D721Med (cell line): ENCODE results near the gene RPRD1B.

Source experiments
- DNase-seq: peaks from one replicate; pipeline ENCODE4 v3.0.0; 2011; ENCODE audit warnings: low spot score; ENCODE audit not compliant: insufficient read length
- FAIRE-seq: peaks from 2 replicates; lab custom pipeline; 2011; peaks lifted over from hg19 to GRCh38; lab: Jason Lieb, UNC
- TF ChIP-seq, protein P1 (sequence below): IDR thresholded peaks from 2 replicates; pipeline ENCODE4 v1.5.1; 2012; ENCODE audit warnings: mild to moderate bottlenecking, control low read depth; ENCODE audit not compliant: insufficient read depth; ENCODE audit errors: missing control alignments

RPRD1B gene

DNA sequence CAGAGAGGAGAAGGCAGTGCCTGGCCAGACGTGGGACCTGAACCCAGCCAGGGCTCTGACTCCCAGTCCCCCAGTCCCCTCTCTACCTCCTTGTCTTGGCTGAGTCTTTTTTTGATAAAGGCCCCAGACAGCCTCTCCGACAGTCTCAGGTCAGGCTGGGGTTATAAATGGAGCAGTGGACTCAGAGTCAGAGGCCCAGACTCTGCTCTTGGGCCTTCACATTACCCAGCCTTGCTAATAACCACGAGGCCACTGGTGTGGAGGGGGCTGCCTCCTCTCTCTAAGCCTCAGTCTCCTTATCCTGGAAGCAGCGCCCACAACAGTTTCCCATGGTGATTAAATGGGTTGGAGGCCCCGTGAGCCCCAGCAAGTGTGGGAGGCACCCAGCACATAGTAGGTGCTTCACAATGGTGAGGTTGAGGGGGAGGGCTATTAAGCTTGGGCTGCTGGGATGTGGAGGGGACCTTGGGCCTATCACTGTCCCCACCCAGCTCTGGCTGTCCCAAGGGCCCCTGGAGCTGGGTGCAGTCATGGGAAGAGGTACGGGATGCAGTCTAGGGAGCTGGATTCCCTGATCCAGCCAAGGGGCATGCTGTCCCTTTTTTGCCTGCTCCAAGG lies 95.8 kb downstream of the RPRD1B start:
- TF ChIP-seq, protein P1, sequence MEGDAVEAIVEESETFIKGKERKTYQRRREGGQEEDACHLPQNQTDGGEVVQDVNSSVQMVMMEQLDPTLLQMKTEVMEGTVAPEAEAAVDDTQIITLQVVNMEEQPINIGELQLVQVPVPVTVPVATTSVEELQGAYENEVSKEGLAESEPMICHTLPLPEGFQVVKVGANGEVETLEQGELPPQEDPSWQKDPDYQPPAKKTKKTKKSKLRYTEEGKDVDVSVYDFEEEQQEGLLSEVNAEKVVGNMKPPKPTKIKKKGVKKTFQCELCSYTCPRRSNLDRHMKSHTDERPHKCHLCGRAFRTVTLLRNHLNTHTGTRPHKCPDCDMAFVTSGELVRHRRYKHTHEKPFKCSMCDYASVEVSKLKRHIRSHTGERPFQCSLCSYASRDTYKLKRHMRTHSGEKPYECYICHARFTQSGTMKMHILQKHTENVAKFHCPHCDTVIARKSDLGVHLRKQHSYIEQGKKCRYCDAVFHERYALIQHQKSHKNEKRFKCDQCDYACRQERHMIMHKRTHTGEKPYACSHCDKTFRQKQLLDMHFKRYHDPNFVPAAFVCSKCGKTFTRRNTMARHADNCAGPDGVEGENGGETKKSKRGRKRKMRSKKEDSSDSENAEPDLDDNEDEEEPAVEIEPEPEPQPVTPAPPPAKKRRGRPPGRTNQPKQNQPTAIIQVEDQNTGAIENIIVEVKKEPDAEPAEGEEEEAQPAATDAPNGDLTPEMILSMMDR: no peak
- DNase-seq (no peak), FAIRE-seq (no peak)

DNA sequence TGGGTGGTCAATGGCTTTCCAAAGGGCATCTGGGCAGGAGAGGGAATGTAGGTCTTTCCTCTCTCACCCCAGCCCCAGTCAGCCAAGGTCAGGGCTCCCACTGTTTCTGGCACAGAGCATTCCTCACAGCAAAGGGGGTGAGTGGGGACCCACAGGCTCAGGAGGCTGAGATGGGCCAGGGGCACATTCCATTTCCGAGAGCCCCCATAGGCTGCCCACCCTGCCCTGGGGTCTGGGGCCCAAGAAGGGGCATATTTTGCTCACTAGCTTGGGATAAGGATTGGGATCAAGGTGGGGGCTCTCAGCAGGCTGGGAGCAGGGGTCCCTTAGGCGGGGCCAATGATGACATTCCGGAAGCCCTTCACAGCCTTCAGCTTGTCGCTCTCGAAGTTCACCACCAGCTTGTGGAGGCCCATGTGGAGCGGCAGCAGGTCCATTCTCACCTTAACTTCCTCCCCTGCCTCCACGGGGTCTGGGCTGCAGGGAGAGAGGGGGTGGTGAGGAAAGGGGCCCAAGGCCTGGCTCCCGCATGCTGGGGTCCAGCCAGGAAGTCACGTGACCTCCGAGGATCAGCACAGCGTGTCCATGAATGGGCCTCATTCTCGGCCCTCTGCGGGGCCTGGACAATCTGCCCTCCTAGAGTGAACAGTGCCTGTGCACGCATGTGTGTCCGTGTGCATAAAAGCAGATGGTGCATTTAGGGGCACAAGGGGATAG lies 96.5 kb downstream of the RPRD1B start:
- TF ChIP-seq, protein P1: no peak
- DNase-seq (no peak), FAIRE-seq (no peak)

DNA sequence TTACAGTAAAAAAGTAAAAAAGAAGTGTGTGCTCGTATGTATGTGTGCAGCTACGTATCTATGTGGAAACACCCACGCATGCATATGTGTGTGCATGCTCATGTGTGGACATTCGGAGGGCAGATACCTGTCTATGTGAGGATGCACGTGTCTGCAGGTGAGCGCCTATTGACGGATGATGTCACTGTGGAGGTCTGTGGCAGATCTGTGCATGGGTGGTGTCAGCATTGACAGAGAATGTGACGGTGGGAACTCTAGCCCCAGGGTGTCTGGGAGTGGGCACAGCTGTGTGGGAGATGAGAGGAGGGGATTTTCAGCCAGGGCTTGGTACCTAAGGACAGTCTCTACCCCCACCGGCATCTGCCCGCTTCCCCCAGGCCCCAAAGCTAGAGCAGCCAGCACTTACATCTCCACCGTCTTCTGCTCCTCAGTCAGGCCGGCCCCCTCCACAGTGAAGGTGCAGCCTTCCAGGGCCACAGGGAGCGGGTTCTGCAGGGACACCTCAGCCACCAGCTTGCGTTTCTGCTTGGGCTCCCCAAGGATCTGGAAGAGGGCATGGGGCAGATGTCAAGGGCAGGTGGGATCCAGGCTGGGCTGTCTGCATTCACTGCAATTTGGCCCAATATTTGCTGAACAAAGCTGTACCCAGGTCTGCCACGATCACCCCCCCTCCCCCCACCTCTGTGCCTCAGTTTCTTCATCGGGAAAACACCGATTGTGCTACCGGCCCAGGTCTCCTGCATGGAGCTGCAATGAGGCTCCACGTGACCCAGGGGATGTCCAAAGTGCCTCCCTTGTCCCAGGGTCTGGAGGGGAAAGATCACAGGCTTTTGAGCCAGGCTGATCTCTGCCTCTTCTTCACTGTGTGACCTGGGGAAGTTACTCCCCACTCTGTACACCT lies 97.4 kb downstream of the RPRD1B start:
- DNase-seq: no peak
- FAIRE-seq: no peak
- TF ChIP-seq, protein P1: no peak

DNA sequence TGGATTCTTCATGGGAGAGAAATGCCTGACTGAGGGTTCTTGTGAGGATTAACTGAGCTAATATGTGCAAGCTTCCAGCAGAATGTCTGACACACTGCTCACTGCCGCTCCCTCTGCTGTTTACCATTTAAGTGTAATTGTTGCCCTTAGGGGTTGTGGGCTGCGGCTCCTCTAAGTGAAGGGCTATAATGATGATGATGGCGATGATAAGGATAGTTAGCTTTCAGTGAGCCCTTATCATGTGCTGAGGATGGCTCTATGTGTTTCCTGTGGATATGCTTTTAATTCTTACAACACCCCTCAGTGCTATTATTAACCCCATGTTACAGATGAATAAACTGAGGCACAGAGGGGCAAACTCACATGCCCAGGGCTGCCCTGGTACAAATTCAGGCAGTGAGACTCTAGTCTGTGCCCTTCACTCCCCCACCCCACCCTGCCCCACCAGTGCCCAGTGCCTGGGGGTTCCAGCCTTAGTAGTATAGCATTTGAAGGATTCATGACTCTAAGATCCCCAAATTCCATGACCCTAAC lies 98.1 kb downstream of the RPRD1B start:
- FAIRE-seq (no peak), DNase-seq (no peak)

DNA sequence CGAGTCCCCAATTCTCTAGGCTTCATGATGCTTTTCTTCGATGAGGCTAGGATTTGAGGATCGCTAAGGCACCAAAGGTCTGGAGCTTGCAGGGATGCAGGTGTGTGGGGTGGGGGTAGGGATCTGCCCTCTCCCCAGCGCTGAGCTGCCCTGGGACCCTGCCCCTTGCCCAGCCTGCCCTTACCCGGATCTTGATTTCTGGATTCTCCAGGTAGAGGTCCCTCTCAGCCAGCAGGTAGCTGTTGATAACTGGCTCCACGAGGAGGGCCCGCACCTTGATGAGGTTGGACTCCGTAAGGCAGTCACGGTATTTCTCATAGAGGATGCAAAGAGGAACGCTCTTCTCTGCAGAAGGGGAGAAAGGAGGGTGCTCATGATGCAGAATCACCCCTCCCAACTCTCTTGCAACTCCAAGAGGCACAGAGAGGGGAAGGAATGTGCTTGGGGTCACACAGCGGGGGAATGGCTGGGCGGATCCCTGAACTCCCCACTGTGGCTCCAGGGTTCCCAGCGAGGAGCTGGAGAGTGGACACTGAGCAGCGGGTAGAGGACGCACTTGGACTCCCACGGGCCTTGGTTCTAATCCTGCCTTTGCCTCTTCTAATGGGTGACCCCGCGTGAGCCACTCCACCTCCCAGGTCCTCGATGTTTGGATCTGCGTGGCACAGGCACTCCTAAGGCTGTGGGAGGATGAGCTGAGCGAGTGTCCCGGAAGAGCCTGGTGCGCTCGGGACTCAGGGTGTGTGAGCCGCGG lies 98.8 kb downstream of the RPRD1B start:
- no peak for FAIRE-seq
- TF ChIP-seq, protein P1: no peak
- DNase-seq: no peak

More for the DNA sequence above, 98.1 kb downstream of the RPRD1B start:
- TF ChIP-seq, protein P1: no peak

- TF ChIP-seq, protein P1: no peak
- FAIRE-seq: no peak
- DNase-seq: no peak
Measured at GRCh38 chr20:38132910-38133501, 99.5 kb downstream of the RPRD1B start.
